IMR-90 (cell line): ENCODE results near the gene SERPINA3. TPM values are rescaled to one million over a fixed set of nuclear protein-coding genes. Genes with fewer than 3 reads are reported as not detected.
A peak's percentile ranks its signal among the peaks of the same experiment; 100 is the strongest.

Experiments used
- ATAC-seq: fragments of 200-7000 bp; cut with Tn5 transposase; 2 replicates; pipeline ENCODE4 v1.9.1; 2020; ENCODE audit warnings: low read depth, mild to moderate bottlenecking, moderate library complexity
- BruUV-seq: library from RNA; stranded (reverse); fragments of 400-500 nt; replicated peaks from 2 replicates; lab custom pipeline; 2021; lab: Mats Ljungman, UMichigan
- CTCF ChIA-PET: fragments of 300-600 bp; formaldehyde crosslinking; extraction: SDS; loops from one replicate; lab custom pipeline; 2021; ENCODE audit warnings: antibody characterized with exemption; lab: Yijun Ruan, JAX
- POLR2A ChIA-PET: fragments of 300-600 bp; sonication (Branson Sonifier 250); formaldehyde crosslinking; loops from one replicate; lab custom pipeline; 2022; ENCODE audit warnings: antibody characterized with exemption; ENCODE audit not compliant: unreplicated experiment; lab: Charles Lee
- DNase-seq: peaks from one replicate; pipeline ENCODE4 v3.0.0; 2013
- H2AFZ ChIP-seq: replicated peaks from 2 replicates; pipeline ENCODE3; 2013; ENCODE audit warnings: low read length, mild to moderate bottlenecking; ENCODE audit not compliant: poor library complexity
- H2AK5ac ChIP-seq: 2 replicates; pipeline ENCODE4 v1.6.1; 2013; ENCODE audit warnings: low read depth, low read length, inconsistent platforms
- H2AK9ac ChIP-seq: replicated peaks from 2 replicates; pipeline ENCODE3; 2013; ENCODE audit warnings: mild to moderate bottlenecking, low read depth, low read length, moderate library complexity; ENCODE audit not compliant: poor library complexity
- H2BK120ac ChIP-seq: 2 replicates; pipeline ENCODE4 v1.6.1; 2013; ENCODE audit warnings: low read depth, low read length, inconsistent platforms
- H2BK15ac ChIP-seq: 3 replicates; pipeline ENCODE4 v1.6.1; 2013; ENCODE audit warnings: low read depth, low read length, inconsistent platforms
- H2BK20ac ChIP-seq: 2 replicates; pipeline ENCODE4 v1.6.1; 2013; ENCODE audit warnings: low read depth, mild to moderate bottlenecking, inconsistent platforms, low read length, moderate library complexity
- H2BK5ac ChIP-seq: 2 replicates; pipeline ENCODE4 v1.6.1; 2013; ENCODE audit warnings: mild to moderate bottlenecking, low read depth, low read length, inconsistent platforms; ENCODE audit not compliant: poor library complexity, severe bottlenecking
- H3K14ac ChIP-seq: replicated peaks from 2 replicates; pipeline ENCODE4 v1.6.1; 2013; ENCODE audit warnings: low read depth, low read length, inconsistent platforms
- H3K18ac ChIP-seq: 2 replicates; pipeline ENCODE4 v1.6.1; 2013; ENCODE audit warnings: low read depth, low read length, control low read depth
- H3K23ac ChIP-seq: 2 replicates; pipeline ENCODE4 v1.6.1; 2013; ENCODE audit warnings: low read depth, low read length, inconsistent platforms
- H3K27ac ChIP-seq: 2 replicates; pipeline ENCODE4 v1.5.1; 2013; ENCODE audit warnings: mild to moderate bottlenecking, control low read depth, low read length; ENCODE audit not compliant: insufficient read depth
- H3K27me3 ChIP-seq: 2 replicates; pipeline ENCODE4 v1.6.1; 2013; ENCODE audit warnings: low read length; ENCODE audit not compliant: control insufficient read depth, insufficient read depth
- H3K36me3 ChIP-seq: 2 replicates; pipeline ENCODE4 v1.6.1; 2013; ENCODE audit warnings: low read length, mixed read lengths; ENCODE audit not compliant: control insufficient read depth, insufficient read depth
- H3K4ac ChIP-seq: 2 replicates; pipeline ENCODE4 v1.6.1; 2013; ENCODE audit warnings: low read depth, low read length, inconsistent platforms
- H3K4me1 ChIP-seq: 2 replicates; pipeline ENCODE4 v1.6.1; 2013; ENCODE audit warnings: low read length, mixed read lengths; ENCODE audit not compliant: control insufficient read depth, insufficient read depth
- H3K4me2 ChIP-seq: 2 replicates; pipeline ENCODE4 v1.6.1; 2013; ENCODE audit warnings: low read depth, mild to moderate bottlenecking, control low read depth, low read length, moderate library complexity
- H3K4me3 ChIP-seq: 2 replicates; pipeline ENCODE4 v1.5.1; 2013; ENCODE audit warnings: low read depth, mild to moderate bottlenecking, control low read depth, low read length, moderate library complexity; ENCODE audit not compliant: insufficient read depth
- H3K56ac ChIP-seq: 2 replicates; pipeline ENCODE4 v1.6.1; 2013; ENCODE audit warnings: low read length, inconsistent platforms; ENCODE audit not compliant: insufficient read depth; ENCODE audit errors: extremely low read depth
- H3K79me1 ChIP-seq, 2 experiments: 2 replicates each; pipeline ENCODE4 v1.6.1; 2013; ENCODE audit warnings: low read length in 2 of 2, inconsistent platforms in 1 of 2, low read depth in 1 of 2
- H3K9ac ChIP-seq: 2 replicates; pipeline ENCODE4 v1.6.1; 2013; ENCODE audit warnings: low read depth, low read length, control low read depth
- H3K9me1 ChIP-seq: 2 replicates; pipeline ENCODE4 v1.6.1; 2013; ENCODE audit warnings: low read length, inconsistent platforms; ENCODE audit not compliant: insufficient read depth
- H3K9me3 ChIP-seq: 2 replicates; pipeline ENCODE4 v1.6.1; 2013; ENCODE audit warnings: low read length; ENCODE audit not compliant: control insufficient read depth, insufficient read depth
- H4K20me1 ChIP-seq: 2 replicates; pipeline ENCODE4 v1.6.1; 2013; ENCODE audit warnings: low read length, inconsistent platforms; ENCODE audit not compliant: insufficient read depth
- H4K5ac ChIP-seq: 2 replicates; pipeline ENCODE4 v1.6.1; 2013; ENCODE audit warnings: mild to moderate bottlenecking, low read depth, low read length, control low read depth
- H4K8ac ChIP-seq, 2 experiments: 2 replicates each; pipeline ENCODE4 v1.6.1; 2013; ENCODE audit warnings: low read depth in 2 of 2, low read length in 2 of 2, control low read depth in 1 of 2, inconsistent platforms in 1 of 2
- H4K91ac ChIP-seq: 2 replicates; pipeline ENCODE4 v1.6.1; 2013; ENCODE audit warnings: low read depth, low read length, inconsistent platforms; ENCODE audit not compliant: insufficient read depth
- CEBPB ChIP-seq: IDR thresholded peaks from 2 replicates; pipeline ENCODE4 v1.6.1; 2012; ENCODE audit warnings: low read depth, low read length, improper control_type of control experiment
- RFX5 ChIP-seq: IDR thresholded peaks from 2 replicates; pipeline ENCODE4 v1.8.0; 2012; ENCODE audit warnings: low read depth, mild to moderate bottlenecking, low read length, moderate library complexity
- WGBS, 2 experiments: methylation state at CpG; one replicate each; pipeline versions ENCODE4 v1.1.5 to v1.1.7; 2013; ENCODE audit warnings: missing lambda C conversion rate in 2 of 2; ENCODE audit not compliant: insufficient read length in 1 of 2; ENCODE audit errors: extremely low coverage in 2 of 2; 5-methylcytosine and 5-hydroxymethylcytosine counted together
- dilution Hi-C: fragments of 300-500 bp; cut with HindIII; formaldehyde crosslinking; loops from one replicate; pipeline ENCODE4 v1.14.3; 2018; ENCODE audit warnings: low sequenced_read_pairs; ENCODE audit not compliant: unreplicated experiment
- in situ Hi-C: fragments of 300-500 bp; cut with MboI; formaldehyde crosslinking; loops from 3 replicates; pipeline ENCODE4 v1.14.3; 2019; ENCODE audit warnings: low sequenced_read_pairs, inconsistent platforms, mixed read lengths
- intact Hi-C: fragments of 100-400 bp; cut with micrococcal nuclease; formaldehyde crosslinking; loops from 2 replicates; pipeline ENCODE4 v1.10.0; 2022
- polyA plus RNA-seq, 3 experiments: library from polyadenylated mRNA; depleted of rRNA; stranded (reverse); fragments of >200 nt; gene quantifications; 2 replicates each; pipeline ENCODE4 v1.2.3, GENCODE V29; 2012; ENCODE audit warnings: low replicate concordance in 1 of 3
- total RNA-seq: library from RNA; depleted of rRNA; stranded (reverse); fragments of >200 nt; gene quantifications from 2 replicates; pipeline ENCODE4 v1.2.3, GENCODE V29; 2012

SERPINA3 gene
- total and polyA plus RNA-seq, 2 of the 4 experiments (the other 2 are of a cell fraction): 0.36 to 0.48 TPM

- POLR2A ChIA-PET: interaction anchor here (0.6 kb wide), 1 partner anchor 12 kb away, joined by 8 read pairs; no protein-coding TSS in a partner anchor
- Histone ChIP-seq H4K20me1 (no peaks in the 10 kb centered on the region), H3K36me3 (no peaks in the 10 kb centered on the region), H3K4ac (no peak overlapping the region), H3K9ac (peak overlapping the region; percentile 22; the same call in 1 of the 2 replicates), H4K8ac (no peak overlapping the region), H2BK15ac (no peak overlapping the region), H4K5ac (peak overlapping the region; percentile 44; the same call in 1 of the 2 replicates), H3K14ac (no peak overlapping the region), H3K27me3 (no peaks in the 10 kb centered on the region), H3K4me2 (no peak overlapping the region), H2AK5ac (no peak overlapping the region), H2AFZ (no peak overlapping the region), H3K23ac (no peak overlapping the region), H3K27ac (peak overlapping the region; percentile 75; the same call in 1 of the 2 replicates), H3K9me1 (no peaks in the 10 kb centered on the region), H2BK20ac (no peak overlapping the region), H2AK9ac (peak overlapping the region; percentile 19), H3K79me1 (no peaks in the 10 kb centered on the region), H4K91ac (no peak overlapping the region), H3K56ac (no peak overlapping the region), H3K18ac (peak overlapping the region; percentile 78; the same call in 1 of the 2 replicates), H3K9me3 (peaks cover 10% of the 10 kb centered on the region), H2BK5ac (no peak overlapping the region), H3K4me1 (peaks cover 14% of the 10 kb centered on the region), H3K4me3 (no peak overlapping the region), H2BK120ac (peak overlapping the region; percentile 32; the same call in 1 of the 2 replicates)
- ATAC-seq (no peak; the same call in 1 of the 2 replicates), DNase-seq (peak; percentile 28)
- in situ Hi-C loops: no loop called here
- dilution Hi-C loops: no loop called here
- CTCF ChIA-PET: no interaction called here
- intact Hi-C loops: no loop called here
- TF ChIP-seq CEBPB (peak; percentile 10; the same call in 1 of the 2 replicates), RFX5 (no peak)
- BruUV-seq: no TSS peak
- 0 to 80% methylated on average over 1 of the region's 9 CpGs for WGBS, 2 experiments
Measured at GRCh38 chr14:94612580-94613554, 676 bp downstream of the SERPINA3 start.
